Prostate gland (tissue), 2 donors: Measurements from ENCODE around the gene SLC12A6. TPM values are rescaled to one million over a fixed set of nuclear protein-coding genes. Genes with fewer than 3 reads are reported as not detected.
"Not testable (repeated sequence)": the region's sequence is repeated elsewhere in the genome, so short reads cannot be mapped to it uniquely, and the experiment has no call there.

Source experiments
- DNase-seq: peaks from one replicate; pipeline ENCODE4 v3.0.0-alpha.2; 2019; ENCODE audit warnings: low spot score
- H3K27ac ChIP-seq, 2 donors: fragments of 200-600 bp; sonication (generic); 2 replicates each; pipeline ENCODE4 v1.5.1; 2017 to 2019
- H3K27me3 ChIP-seq: fragments of 200-600 bp; sonication (generic); replicated peaks from 2 replicates; pipeline ENCODE4 v1.5.1; 2019; ENCODE audit not compliant: insufficient read depth
- H3K36me3 ChIP-seq, 2 donors: fragments of 200-600 bp; sonication (generic); 1 replicate in 1 of 2; 2 replicates in 1 of 2; pipeline versions ENCODE4 v1.5.1 to v1.8.1; 2017 to 2019
- H3K4me1 ChIP-seq: fragments of 200-600 bp; sonication (generic); replicated peaks from 2 replicates; pipeline ENCODE4 v1.5.1; 2019
- H3K4me3 ChIP-seq, 2 donors: fragments of 200-600 bp; sonication (generic); 2 replicates each; pipeline ENCODE4 v1.5.1; 2017 to 2019
- H3K9me3 ChIP-seq: fragments of 200-600 bp; sonication (generic); 2 replicates; pipeline ENCODE4 v1.5.1; 2017
- CTCF ChIP-seq, 4 experiments: fragments of 200-600 bp in 2 of 4; fragments of 450-650 bp in 2 of 4; sonication (generic) in 2 of 4; IDR thresholded peaks; 1 replicate in 3 of 4; 2 replicates in 1 of 4; pipeline ENCODE4 v1.5.1; 2016 to 2019; ENCODE audit warnings: antibody characterized with exemption in 4 of 4, mild to moderate bottlenecking in 2 of 4, moderate library complexity in 2 of 4
- POLR2A ChIP-seq: fragments of 450-650 bp; IDR thresholded peaks from one replicate; pipeline ENCODE4 v1.6.1; 2016; ENCODE audit warnings: antibody characterized with exemption, mild to moderate bottlenecking
- POLR2AphosphoS5 ChIP-seq: sonication (generic); formaldehyde crosslinking; IDR thresholded peaks from one replicate; pipeline ENCODE4 v1.6.1; 2017; ENCODE audit warnings: antibody characterized with exemption
- WGBS: methylation state at CpG from one replicate; pipeline ENCODE4 v1.1.5; 2018; 5-methylcytosine and 5-hydroxymethylcytosine counted together
- intact Hi-C: fragments of 100-400 bp; cut with DNase I; formaldehyde crosslinking; loops from one replicate; pipeline ENCODE4 v1.14.2; 2022
- total RNA-seq, 2 donors: library from RNA; depleted of rRNA; stranded (reverse); fragments of >200 nt; gene quantifications; one replicate each; pipeline ENCODE4 v1.1.0, GENCODE V29; 2016

SLC12A6 gene
- total RNA-seq, 2 donors from 2014 or later: 10.2 to 36.8 TPM

- H3K27me3 ChIP-seq: no peaks in the 10 kb centered on the region
- 90% methylated on average over 7 of the region's 7 CpGs for WGBS
- H3K4me3 ChIP-seq: no peak overlapping the region
- no peaks in the 10 kb centered on the region for H3K4me1 ChIP-seq
- H3K27ac ChIP-seq: no peak overlapping the region
- H3K9me3 ChIP-seq: no peaks in the 10 kb centered on the region
- intact Hi-C loops: no loop called here
- TF ChIP-seq CTCF (IDR thresholded peaks at IDR 0.05) (no peak), POLR2AphosphoS5 (no peak), POLR2A (no peak)
- no peaks in the 10 kb centered on the region for H3K36me3 ChIP-seq
- no peak for DNase-seq
Measured at GRCh38 chr15:34354286-34354685, 16.7 kb upstream of the SLC12A6 start.

DNA sequence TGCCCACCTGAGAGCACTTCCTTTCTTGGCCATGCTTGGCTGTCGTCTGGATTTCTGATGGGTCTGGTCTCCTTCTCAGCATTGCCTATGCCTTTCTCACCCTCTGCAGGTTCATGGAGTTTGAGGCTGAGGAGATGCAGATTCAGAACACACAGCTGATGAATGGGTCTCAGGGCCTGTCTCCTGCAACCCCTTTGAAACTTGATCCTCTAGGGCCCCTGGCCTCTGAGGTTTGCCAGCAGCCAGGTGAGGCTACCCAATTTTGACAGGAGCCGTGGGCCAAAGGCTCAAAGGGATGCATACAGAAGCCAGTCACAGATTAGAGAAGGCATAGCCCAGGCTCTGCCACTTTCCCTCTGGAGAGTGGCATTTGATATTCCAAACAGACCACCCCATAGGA lies 16.0 kb upstream of the SLC12A6 start:
- WGBS: 76% methylated on average over 2 of the region's 2 CpGs
- TF ChIP-seq POLR2AphosphoS5 (no peak), CTCF (IDR thresholded peaks at IDR 0.05) (no peak), POLR2A (no peak)
- Histone ChIP-seq H3K4me3 (no peak overlapping the region), H3K27ac (no peak overlapping the region), H3K27me3 (no peaks in the 10 kb centered on the region), H3K4me1 (no peaks in the 10 kb centered on the region), H3K36me3 (no peaks in the 10 kb centered on the region), H3K9me3 (no peaks in the 10 kb centered on the region)
- no peak for DNase-seq
- intact Hi-C loops: no loop called here

DNA sequence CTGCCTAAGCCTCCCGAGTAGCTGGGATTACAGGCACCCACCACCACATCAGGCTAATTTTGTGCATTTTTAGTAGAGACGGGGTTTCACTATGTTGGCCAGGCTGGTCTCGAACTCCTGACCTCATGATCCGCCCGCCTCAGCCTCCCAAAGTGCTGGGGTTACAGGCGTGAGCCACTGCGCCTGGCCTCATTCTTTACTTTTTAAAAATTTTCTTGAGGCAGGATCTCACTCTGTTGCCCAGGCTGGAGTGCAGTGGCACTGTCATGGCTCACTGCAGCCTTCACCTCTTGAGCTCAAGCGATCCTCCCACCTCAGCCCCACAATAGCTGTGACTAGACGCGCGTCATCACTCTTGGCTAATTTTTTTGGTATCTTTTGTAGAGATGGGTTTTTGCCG lies 15.4 kb upstream of the SLC12A6 start:
- H3K27ac ChIP-seq, intact Hi-C loops, H3K36me3 ChIP-seq, H3K4me1 ChIP-seq, H3K9me3 ChIP-seq, H3K4me3 ChIP-seq, DNase-seq, H3K27me3 ChIP-seq: not testable (repeated sequence)
- 97% methylated on average over 12 of the region's 12 CpGs for WGBS

DNA sequence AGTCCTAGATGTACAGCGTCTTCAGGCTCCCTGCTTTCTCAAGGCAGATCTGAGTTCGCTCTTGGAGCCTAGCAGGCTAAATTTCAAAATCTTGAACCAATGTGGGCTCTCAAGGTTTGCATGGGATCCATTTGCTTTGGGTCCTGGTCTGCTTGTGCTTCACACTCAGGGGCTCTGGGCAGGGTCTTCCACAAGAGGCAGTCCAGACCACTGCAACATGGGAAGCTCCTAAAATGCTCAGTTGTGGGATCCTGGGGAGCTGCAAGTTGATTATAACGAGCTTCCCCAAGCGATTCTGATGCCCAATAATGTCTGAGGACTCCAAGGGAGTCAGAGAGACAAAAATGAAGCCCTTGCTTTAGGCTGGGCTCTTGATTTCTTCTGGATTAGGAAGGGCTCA lies 12.2 kb upstream of the SLC12A6 start:
- no peaks in the 10 kb centered on the region for H3K27me3 ChIP-seq
- H3K27ac ChIP-seq: no peak overlapping the region
- no peak overlapping the region for H3K4me3 ChIP-seq
- intact Hi-C loops: no loop called here
- 88% methylated on average over 4 of the region's 4 CpGs for WGBS
- no peaks in the 10 kb centered on the region for H3K4me1 ChIP-seq
- no peaks in the 10 kb centered on the region for H3K9me3 ChIP-seq
- no peak for DNase-seq
- H3K36me3 ChIP-seq: no peaks in the 10 kb centered on the region
- TF ChIP-seq CTCF (IDR thresholded peaks at IDR 0.05): no peak
- TF ChIP-seq POLR2A: no peak
- no peak for TF ChIP-seq POLR2AphosphoS5

DNA sequence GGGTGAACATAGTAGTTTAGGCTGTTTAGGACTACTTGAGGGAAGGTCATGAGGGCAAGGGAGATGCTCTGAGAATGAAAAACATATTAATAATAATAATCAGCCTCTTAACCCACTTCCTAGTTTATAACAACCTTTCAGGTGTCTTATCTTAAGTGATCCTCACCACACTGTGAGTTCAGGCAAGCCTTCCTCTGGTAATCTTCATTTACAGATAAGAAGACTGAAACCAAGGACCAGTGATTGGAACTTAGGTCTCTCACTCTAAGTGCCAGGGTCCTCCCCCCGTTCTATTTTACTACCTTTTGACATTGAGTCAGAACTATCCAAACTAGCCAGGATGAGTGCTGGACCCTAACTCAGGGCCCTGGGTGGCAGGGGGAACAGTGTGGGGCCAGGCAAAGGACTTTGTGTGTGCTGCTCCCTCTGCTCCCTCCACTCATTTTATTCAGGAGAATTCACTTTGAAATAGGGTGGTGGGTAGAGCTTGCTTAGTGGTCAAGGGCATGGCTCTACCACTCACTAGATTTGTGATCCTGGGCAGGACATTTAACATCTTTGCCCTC lies 11.2 kb upstream of the SLC12A6 start:
- DNase-seq: no peak
- Histone ChIP-seq H3K27ac (no peak overlapping the region), H3K27me3 (no peaks in the 10 kb centered on the region), H3K36me3 (no peaks in the 10 kb centered on the region), H3K4me3 (no peak overlapping the region), H3K4me1 (no peaks in the 10 kb centered on the region), H3K9me3 (no peaks in the 10 kb centered on the region)
- TF ChIP-seq POLR2A: no peak
- no peak for TF ChIP-seq POLR2AphosphoS5
- no peak for TF ChIP-seq CTCF (IDR thresholded peaks at IDR 0.05)
- intact Hi-C loops: no loop called here
- WGBS: 65% methylated on average over 1 of the region's 1 CpG
